NCI-H345 (cell line): Measurements from ENCODE around the gene CENPQ.
"Not testable (repeated sequence)": the region's sequence is repeated elsewhere in the genome, so short reads cannot be mapped to it uniquely, and the experiment has no call there.

ENCODE experiments used
- DNase-seq: peaks from one replicate; lab custom pipeline; 2025; lab: John Stamatoyannopoulos, UW

The CENPQ gene

GRCh38 chr6:49462927-49463611 is at the start of gene CENPQ, which contains the start of gene MMUT:
TSS of gene CENPQ (plus strand) at chr6:49463370. CDS start at chr6:49470177, 6,807 bp downstream.
TSS of gene MMUT (minus strand) at chr6:49463253. CDS start at chr6:49459466, 3,787 bp downstream.
- peak; percentile 97 for DNase-seq

DNA sequence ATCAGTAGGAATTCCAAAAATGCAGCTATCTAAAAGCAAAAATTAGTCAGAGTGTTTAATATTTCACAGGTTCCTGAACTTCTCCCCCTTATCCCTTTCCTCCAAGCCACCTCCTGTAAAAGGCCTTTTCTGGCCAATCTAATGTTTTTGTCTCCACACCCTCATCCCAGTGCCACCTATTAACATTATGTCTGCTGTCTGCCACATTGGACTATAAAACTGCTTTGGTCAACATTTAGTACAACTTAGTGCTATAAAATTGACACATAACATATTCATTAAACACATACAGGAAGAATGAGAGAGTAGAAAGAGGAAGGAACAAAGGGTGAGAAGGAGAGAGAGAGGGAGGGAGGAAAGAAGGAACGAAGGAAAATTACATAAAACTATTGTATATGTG is 47.8 kb upstream of the CENPQ start:
- DNase-seq = no peak

- DNase-seq = no peak
Observed at GRCh38 chr6:49416195-49416594, 47.0 kb upstream of the CENPQ start.

DNA sequence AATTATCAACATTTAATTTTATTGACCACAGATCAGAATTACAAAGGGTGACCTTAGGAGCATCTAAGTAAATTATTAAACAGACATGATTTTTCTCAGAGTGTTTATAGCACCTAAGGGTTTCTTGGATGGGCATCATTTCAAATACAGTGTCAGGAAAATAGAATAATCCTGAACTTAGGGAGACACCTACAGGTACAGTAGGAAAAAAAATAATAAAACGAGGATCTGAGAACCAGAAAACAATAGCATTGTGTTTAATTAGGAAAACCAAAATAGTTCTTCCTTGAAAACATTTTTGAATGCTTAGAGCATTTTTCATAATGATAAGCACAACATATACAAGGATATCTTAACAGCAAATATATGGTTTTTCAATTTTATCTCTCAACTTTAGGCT is 39.4 kb upstream of the CENPQ start:
- peak; percentile 6 for DNase-seq

DNA sequence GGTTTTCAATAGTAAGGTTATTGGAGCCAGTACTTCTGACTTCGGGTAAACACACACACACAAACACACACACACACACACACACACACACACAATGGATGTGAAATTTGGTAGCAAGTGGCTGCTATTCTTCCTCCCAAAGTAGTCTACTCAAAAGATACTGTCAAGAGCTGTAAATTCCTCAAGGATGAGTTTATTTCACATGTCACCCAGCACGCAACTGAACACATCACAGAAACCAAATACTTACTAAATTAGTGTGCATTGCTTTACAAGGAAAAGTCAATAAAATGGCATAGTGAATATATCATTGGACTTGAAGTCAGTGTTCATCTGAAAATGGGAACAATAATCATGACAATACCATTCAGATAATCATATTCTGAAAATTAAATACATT is 33.0 kb upstream of the CENPQ start:
- no peak for DNase-seq

- DNase-seq = no peak
Observed at GRCh38 chr6:49430866-49431265, 32.3 kb upstream of the CENPQ start.

DNA sequence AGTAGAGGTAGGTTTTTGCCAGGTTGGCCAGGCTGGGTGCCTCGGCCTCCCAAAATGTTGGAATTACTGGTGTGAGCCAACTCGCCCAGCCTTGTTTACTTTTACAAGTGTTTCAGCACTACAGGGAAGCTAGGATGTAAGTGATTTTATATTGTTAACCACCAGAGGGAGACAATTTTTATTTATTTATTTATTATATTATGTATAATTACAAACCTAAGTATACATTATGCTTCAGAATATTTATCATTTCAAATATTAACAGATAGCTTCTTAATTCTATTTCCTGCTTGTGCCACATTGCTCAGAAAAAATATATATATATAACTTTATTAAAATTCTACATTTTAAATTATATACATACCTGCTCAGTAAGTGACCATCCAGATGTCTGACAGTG is 9.9 kb upstream of the CENPQ start:
- no peak for DNase-seq

GRCh38 chr6:49454787-49455709 is 8.1 kb upstream of the CENPQ start:
- DNase-seq = no peak

DNA sequence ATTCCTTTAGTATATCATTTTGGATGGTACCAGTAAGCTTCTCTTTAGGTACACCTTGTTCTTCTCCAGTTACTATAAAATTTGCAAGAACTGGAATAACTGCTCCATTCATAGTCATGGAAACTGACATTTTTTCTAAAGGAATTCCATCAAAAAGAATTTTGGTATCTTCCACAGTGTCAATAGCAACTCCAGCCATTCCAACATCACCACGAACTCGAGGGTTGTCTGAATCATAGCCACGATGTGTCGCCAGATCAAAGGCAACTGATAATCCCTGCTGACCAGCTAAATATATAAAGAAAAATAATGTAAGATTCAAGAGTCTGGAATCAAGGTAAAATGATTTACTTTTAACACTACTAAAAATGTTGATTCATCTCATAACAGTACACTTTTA is 5.4 kb upstream of the CENPQ start:
- DNase-seq = no peak

GRCh38 chr6:49462071-49462470 is 1.1 kb upstream of the CENPQ start:
- DNase-seq = no peak

DNA sequence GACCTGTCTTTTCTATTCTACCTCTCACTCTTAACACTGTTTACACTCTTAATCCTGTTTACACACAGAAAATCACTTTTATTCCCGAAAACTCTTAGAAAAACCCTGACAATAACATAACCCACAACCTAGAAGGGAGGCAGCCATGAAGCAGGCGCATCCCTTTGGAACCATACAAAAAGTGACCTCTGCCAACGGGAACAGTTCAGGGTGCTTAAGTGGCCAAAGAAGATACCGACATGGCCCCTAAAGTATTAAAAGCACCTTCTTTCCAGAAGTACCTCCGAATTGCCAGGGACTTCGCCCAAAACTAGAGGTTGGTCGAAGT is 607 bp upstream of the CENPQ start:
- no peak for DNase-seq

- no peak for DNase-seq
Observed at GRCh38 chr6:49463612-49463967, 420 bp downstream of the CENPQ start.

DNA sequence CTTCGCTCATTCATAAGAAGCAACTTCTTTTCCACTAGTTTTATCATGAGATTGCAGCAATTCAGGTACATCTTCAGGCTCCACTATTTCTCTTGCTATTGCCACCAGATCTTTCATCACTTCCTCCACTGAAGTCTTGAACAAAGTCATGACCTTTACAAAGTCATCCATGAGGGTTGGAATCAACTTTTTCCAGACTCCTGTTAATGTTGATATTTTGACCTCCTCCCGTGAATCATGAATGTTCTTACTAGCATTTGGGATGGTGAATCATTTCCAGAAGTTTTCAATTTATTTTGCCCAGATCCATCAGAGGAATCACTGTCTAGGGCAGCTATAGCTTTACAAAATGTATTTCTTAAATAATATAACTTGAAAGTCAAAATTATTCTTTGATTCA is 1.5 kb downstream of the CENPQ start:
- no peak for DNase-seq

DNA sequence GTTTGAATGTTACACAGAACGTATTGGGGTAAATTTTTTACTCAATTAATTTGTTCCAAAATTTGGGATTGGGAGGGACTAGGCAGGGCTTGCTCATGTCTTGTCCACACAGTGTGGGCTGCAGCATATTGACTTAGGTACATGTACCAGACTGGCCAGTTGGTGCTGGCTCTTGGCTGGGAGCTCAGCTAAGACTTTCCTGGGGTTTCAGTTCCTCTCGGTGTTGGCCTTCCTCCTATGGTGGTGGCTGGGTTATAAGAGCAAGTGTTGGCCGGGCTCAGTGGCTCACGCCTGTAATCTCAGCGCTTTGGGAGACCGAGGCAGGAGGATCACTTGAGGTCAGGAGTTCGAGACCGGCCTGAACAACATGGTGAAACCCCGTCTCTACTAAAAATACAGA is 4.9 kb downstream of the CENPQ start:
- no peak for DNase-seq

GRCh38 chr6:49476564-49476963 is 13.4 kb downstream of the CENPQ start:
- not testable (repeated sequence) for DNase-seq

GRCh38 chr6:49479308-49479970 is 16.3 kb downstream of the CENPQ start:
- no peak for DNase-seq

DNA sequence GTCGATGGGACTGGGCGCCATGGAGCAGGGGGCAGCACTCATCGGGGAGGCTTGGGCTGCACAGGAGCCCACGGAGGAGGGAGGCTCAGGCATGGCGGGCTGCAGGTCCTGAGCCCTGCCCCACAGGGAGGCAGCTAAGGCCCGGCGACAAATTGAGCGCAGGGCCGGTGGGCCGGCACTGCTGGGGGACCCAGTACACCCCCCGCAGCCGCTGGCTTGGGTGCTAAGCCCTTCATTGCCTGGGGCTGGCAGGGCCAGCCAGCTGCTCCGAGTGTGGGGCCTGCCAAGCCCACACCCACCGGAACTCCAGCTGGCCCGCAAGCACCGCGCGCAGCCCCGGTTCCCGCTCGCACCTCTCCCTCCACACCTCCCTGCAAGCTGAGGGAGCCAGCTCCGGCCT is 18.7 kb downstream of the CENPQ start:
- DNase-seq = not testable (repeated sequence)

GRCh38 chr6:49483380-49483779 is 20.2 kb downstream of the CENPQ start:
- DNase-seq = not testable (repeated sequence)

DNA sequence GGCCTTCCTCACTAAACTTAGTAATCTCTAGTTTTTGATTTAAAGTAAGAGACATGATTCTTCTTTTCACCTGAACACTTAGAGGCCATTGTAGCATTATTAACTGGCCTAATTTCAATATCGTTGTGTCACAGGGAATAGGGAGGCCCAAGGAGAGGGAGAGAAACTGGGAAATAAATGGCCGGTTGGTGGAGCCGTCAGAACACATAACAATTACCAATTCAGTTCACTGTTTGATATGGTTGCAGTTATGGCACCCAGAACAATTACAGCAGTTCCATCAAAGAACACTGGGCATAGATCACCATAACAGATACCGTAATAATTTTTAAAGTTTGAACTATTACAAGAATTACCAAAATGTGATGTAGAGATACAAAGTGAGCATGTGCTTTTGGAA is 27.5 kb downstream of the CENPQ start:
- DNase-seq = no peak

- DNase-seq = no peak
Observed at GRCh38 chr6:49497304-49497703, 34.1 kb downstream of the CENPQ start.

DNA sequence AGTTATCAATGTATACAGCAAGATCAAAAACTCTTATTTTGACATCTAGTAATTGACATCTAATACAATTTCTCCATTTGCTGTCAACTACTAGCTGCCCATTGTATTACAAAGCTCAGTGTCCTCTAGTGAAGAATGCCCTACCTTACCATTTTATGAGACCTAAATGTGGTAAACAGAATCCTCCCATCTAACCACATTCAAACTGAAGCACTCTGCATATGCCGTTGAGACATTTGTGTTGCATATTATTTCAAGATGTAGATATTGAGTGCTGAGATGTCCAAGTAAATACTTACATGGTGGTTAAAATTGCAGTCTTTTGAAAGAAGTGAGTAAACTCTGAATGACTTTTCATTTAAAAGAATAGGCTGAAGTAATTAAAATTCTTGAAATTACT is 36.0 kb downstream of the CENPQ start:
- no peak for DNase-seq

GRCh38 chr6:49499623-49500022 is 36.5 kb downstream of the CENPQ start, which contains the start of gene GLYATL3:
TSS of gene GLYATL3 (plus strand) at chr6:49499923. CDS start at chr6:49511991, 12,068 bp downstream.
- no peak for DNase-seq

DNA sequence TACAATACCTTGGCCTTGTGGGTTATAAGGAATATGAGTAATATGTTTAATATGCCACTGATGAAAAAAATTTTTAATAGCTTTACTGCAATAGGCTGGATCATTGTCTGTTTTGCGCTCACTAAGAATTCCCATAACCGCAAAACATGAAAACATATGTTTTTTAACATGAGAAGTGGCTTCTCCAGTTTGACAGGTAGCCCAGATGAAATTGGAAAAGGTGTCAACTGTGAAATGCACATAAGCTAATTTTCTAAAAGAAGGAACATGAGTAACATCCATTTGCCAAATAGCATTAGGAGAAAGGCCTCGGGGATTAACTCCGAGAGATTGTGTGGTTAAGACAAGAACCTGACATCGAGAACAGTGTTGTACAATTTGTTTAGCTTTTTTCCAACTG is 41.5 kb downstream of the CENPQ start:
- DNase-seq = no peak
